HepG2 (cell line): ENCODE measurements around the gene CISH. TPM values are rescaled to one million over a fixed set of nuclear protein-coding genes. Genes with fewer than 3 reads are reported as not detected.

Experiments used
- CENPX ChIP-seq: sonication (generic); formaldehyde crosslinking; IDR thresholded peaks from 2 replicates; pipeline ENCODE4 v1.9.0; 2021; ENCODE audit warnings: mild to moderate bottlenecking, missing genetic modification reagents, moderate library complexity
- CREBL2 ChIP-seq: sonication (generic); formaldehyde crosslinking; IDR thresholded peaks from 2 replicates; pipeline ENCODE4 v1.8.1; 2023; ENCODE audit warnings: missing genetic modification reagents, mild to moderate bottlenecking, borderline replicate concordance
- HES4 ChIP-seq: sonication (generic); formaldehyde crosslinking; IDR thresholded peaks from 2 replicates; pipeline ENCODE4 v1.9.0; 2021; ENCODE audit warnings: mild to moderate bottlenecking, missing genetic modification reagents, borderline replicate concordance
- JARID2 ChIP-seq: sonication (generic); formaldehyde crosslinking; IDR thresholded peaks from 2 replicates; pipeline ENCODE4 v1.8.1; 2023; ENCODE audit warnings: missing genetic modification reagents, inconsistent platforms; ENCODE audit not compliant: insufficient replicate concordance
- KDM4B ChIP-seq: sonication (generic); formaldehyde crosslinking; IDR thresholded peaks from 2 replicates; pipeline ENCODE4 v1.4.0; 2020; ENCODE audit warnings: missing genetic modification reagents
- NFRKB ChIP-seq: fragments of 450-650 bp; IDR thresholded peaks from 2 replicates; pipeline ENCODE4 v1.6.1; 2017
- SNAI1 ChIP-seq: sonication (generic); formaldehyde crosslinking; IDR thresholded peaks from 2 replicates; pipeline ENCODE4 v1.5.0; 2020; ENCODE audit warnings: mild to moderate bottlenecking, missing genetic modification reagents, borderline replicate concordance
- SUZ12 ChIP-seq: fragments of 150-350 bp; IDR thresholded peaks from 2 replicates; pipeline ENCODE4 v1.6.1; 2014; ENCODE audit warnings: low read depth, low read length
- TBL1XR1 ChIP-seq: fragments of 150-350 bp; IDR thresholded peaks from 2 replicates; pipeline ENCODE4 v1.6.1; 2014; ENCODE audit warnings: borderline replicate concordance, low read length; ENCODE audit not compliant: partially characterized antibody
- ZBED4 ChIP-seq: sonication (generic); formaldehyde crosslinking; IDR thresholded peaks from 2 replicates; pipeline ENCODE4 v1.4.0; 2020; ENCODE audit warnings: missing genetic modification reagents, borderline replicate concordance
- ZBTB4 ChIP-seq: sonication (generic); formaldehyde crosslinking; IDR thresholded peaks from 2 replicates; pipeline ENCODE4 v1.4.0; 2020; ENCODE audit warnings: missing genetic modification reagents, mild to moderate bottlenecking, borderline replicate concordance
- ZBTB42 ChIP-seq: sonication (generic); formaldehyde crosslinking; IDR thresholded peaks from 2 replicates; pipeline ENCODE4 v1.5.0; 2020; ENCODE audit warnings: mild to moderate bottlenecking, missing genetic modification reagents
- ZFP1 ChIP-seq: IDR thresholded peaks from 2 replicates; pipeline ENCODE4 v1.6.1; 2016
- ZMYM4 ChIP-seq: sonication (generic); formaldehyde crosslinking; IDR thresholded peaks from 2 replicates; pipeline ENCODE4 v1.8.1; 2023; ENCODE audit warnings: mild to moderate bottlenecking, missing genetic modification reagents
- ZNF142 ChIP-seq: sonication (generic); formaldehyde crosslinking; IDR thresholded peaks from 2 replicates; pipeline ENCODE4 v1.4.0; 2020; ENCODE audit warnings: missing genetic modification reagents
- polyA plus RNA-seq, 8 experiments: library from polyadenylated mRNA; depleted of rRNA in 3 of 8; stranded (reverse) in 7 of 8; unstranded in 1 of 8; fragments of >200 nt; fragmentation: Illumina TruSeq in 4 of 8; extraction: Trizol in 4 of 8; gene quantifications; 2 replicates each; pipeline versions ENCODE4 v1.2.1 to v1.2.3, GENCODE V29; 2011 to 2016; ENCODE audit warnings: low read depth in 4 of 8, missing spikeins in 1 of 8, mixed read lengths in 1 of 8; ENCODE audit not compliant: insufficient read depth in 1 of 8
- total RNA-seq, 5 experiments: library from RNA; depleted of rRNA; stranded (reverse); fragments of >200 nt; fragmentation: Illumina TruSeq; extraction: Trizol; gene quantifications; 2 replicates each; pipeline ENCODE4 v1.2.3, GENCODE V29; 2016; ENCODE audit warnings: low read depth in 1 of 5

CISH gene
- total and polyA plus RNA-seq, 2 of the 13 experiments (the other 11 are each of a cell fraction or from before 2014, with no cell fraction given): 0.91 to 1.5 TPM

GRCh38 chr3:50568947-50569749 lies 42.4 kb downstream of the CISH start, which contains the start of gene HEMK1 (continued):
- TF ChIP-seq ZNF142 (0 out of 2 replicates have a peak, but pooled peaks have one; percentile 5), CENPX (CRISPR knock-in tag) (no peak), HES4 (CRISPR knock-in tag) (peak; percentile 73; the same call in 1 of the 2 replicates), TBL1XR1 (no peak), ZBTB4 (no peak), ZMYM4 (CRISPR knock-in tag) (peak; percentile 91), JARID2 (CRISPR knock-in tag) (no peak), ZFP1 (CRISPR knock-in tag) (0 out of 2 replicates have a peak, but pooled peaks have one; percentile 31), ZBED4 (peak; percentile 76), SNAI1 (peak; percentile 82; the same call in 1 of the 2 replicates), KDM4B (CRISPR knock-in tag) (no peak; the same call in 1 of the 2 replicates), CREBL2 (CRISPR knock-in tag) (no peak), NFRKB (no peak), SUZ12 (no peak), ZBTB42 (no peak)
